ENCODE measurements around the gene VEGFB.

DNA sequence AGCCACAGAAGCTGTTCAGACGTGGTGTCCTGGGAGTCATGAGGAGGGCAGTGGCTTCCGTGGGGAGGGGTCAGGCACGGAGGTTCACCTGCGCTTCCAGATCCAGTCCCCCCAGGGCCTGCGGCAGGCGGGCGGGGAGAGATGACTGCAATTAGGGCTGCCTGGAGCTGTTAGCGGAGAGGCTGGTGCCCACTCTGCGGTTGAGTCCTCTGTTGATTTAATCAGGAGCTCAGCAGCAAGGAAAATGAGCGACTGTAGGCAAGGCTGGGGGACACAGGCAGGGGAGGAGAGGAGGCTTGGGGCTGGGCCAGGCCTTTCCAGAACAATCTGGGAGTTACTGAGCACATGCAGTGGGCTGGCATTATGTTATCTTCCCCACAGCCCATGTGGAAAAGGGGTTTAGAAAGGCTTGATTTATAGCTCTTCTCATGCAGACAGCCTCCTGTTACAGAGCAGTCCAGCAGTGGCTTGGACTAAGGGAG, 30.0 kb downstream of the VEGFB start:
- TF ChIP-seq POLR2AphosphoS5 (IDR thresholded peaks at IDR 0.05; ENCODE audit: low read depth, low read length) (no peak), TAF1 (IDR thresholded peaks at IDR 0.05; ENCODE audit: borderline replicate concordance, insufficient read depth, low read length) (no peak)

Measured in PFSK-1 (cell line).